C4-2B (cell line): ENCODE data around the gene GARIN5B.

ENCODE experiments used
- CTCF ChIP-seq: fragments of 450-650 bp; conservative IDR thresholded peaks from 2 replicates; pipeline ENCODE4 v1.5.1; 2017; ENCODE audit warnings: mild to moderate bottlenecking
- ZFX ChIP-seq: fragments of 450-650 bp; IDR thresholded peaks from 2 replicates; pipeline ENCODE4 v1.6.1; 2017

GRCh38 chr19:55372316-55373081, 9.4 kb upstream of the GARIN5B start:
- TF ChIP-seq CTCF (no peak), ZFX (no peak)
